GM19351 (cell line): ENCODE data around the gene CYP4X1.
"Not testable (repeated sequence)": the region's sequence is repeated elsewhere in the genome, so short reads cannot be mapped to it uniquely, and the experiment has no call there.

Source experiments
- ATAC-seq: cut with Tn5 transposase; IDR thresholded peaks from one replicate; pipeline ENCODE4 v1.9.1; 2021; ENCODE audit warnings: mild to moderate bottlenecking, moderate library complexity; ENCODE audit not compliant: unreplicated experiment

The CYP4X1 gene

DNA sequence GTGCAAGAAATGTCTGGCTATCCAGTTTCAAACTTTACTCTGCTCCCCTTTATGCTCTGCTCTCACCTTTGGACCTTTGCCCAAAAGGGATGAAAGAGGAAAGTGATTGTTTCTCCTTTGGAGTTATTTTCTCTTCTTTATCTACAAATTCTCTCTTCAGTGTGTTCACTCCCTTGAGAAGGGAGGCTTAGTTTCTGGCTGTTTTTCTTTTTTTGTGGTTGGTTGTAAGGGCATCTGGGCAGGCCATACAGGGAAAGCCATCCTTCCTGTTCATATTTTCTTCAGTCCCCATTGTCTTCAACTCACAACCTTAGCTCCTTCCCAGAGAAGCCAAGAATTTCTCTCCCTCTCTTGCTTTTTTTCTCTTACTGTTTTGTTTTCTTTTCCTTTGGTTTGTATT lies 46.0 kb downstream of the CYP4X1 start:
- not testable (repeated sequence) for ATAC-seq

DNA sequence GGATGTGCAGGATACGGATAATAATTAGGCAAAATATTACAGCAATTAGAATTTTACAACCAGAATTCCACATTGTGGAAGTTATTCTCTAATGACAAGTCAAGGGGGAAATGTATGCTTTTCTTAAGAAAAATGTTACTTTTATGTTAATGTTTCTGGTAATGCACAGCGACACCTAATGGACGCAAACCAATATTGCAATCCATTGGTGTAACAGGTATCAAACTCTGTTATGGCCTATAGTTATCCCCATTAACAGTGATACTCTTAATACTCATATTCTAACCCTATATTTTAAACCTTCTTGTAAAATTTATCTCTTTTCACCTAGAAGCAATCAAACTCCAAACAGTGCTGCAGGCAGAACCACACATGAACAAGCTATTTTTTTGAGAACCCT lies 65.9 kb downstream of the CYP4X1 start:
- not testable (repeated sequence) for ATAC-seq

DNA sequence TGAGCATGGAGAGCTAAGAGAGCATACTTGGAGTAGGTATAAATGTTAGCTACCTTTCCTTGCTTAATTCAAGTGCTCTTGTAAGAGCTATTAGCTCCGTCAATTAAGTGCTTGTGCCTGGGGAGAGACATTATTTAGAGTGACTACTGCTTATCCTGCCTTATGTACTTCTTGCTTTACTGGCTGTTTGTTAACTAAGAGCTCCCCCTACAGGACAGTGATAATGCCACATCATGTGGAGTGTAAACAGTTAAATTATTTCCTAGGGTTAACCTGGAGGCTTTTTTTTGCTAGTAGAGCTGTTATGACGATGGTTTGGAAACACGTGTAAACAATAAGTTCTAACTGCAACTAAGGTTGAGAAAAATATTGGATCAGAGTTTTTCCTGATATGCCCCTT lies 68.0 kb downstream of the CYP4X1 start:
- ATAC-seq = not testable (repeated sequence)
